Left ventricle myocardium inferior (tissue), 1 donor: ENCODE results near the gene PADI6. TPM values are rescaled to one million over a fixed set of nuclear protein-coding genes. Genes with fewer than 3 reads are reported as not detected.

ENCODE experiments used
- DNase-seq: peaks from one replicate; pipeline ENCODE4 v3.0.0-alpha.2; 2020
- H3K27ac ChIP-seq: fragments of 200-600 bp; replicated peaks from 2 replicates; pipeline ENCODE4 v1.8.0; 2021
- H3K27me3 ChIP-seq: fragments of 200-600 bp; 2 replicates; pipeline ENCODE4 v1.8.0; 2021; ENCODE audit warnings: low read depth
- H3K36me3 ChIP-seq: fragments of 200-600 bp; 2 replicates; pipeline ENCODE4 v1.8.0; 2021
- H3K4me1 ChIP-seq: fragments of 200-600 bp; 2 replicates; pipeline ENCODE4 v1.8.0; 2021
- H3K4me3 ChIP-seq: fragments of 200-600 bp; 2 replicates; pipeline ENCODE4 v1.8.0; 2021; ENCODE audit warnings: mild to moderate bottlenecking, moderate library complexity
- H3K9me3 ChIP-seq: fragments of 200-600 bp; replicated peaks from 2 replicates; pipeline ENCODE4 v1.8.0; 2021
- intact Hi-C: fragments of 100-400 bp; cut with micrococcal nuclease; formaldehyde crosslinking; loops from one replicate; pipeline ENCODE4 v1.11.0; 2022
- total RNA-seq: library from RNA; stranded (reverse); fragmentation: NEBNext Ultra II Directional; extraction: Animal tissue kit (Norgen Biotek cat#: 25700); gene quantifications from one replicate; pipeline ENCODE4 v1.2.1, GENCODE V29; 2021
- TF ChIP-seq, protein P1 (sequence below): fragments of 200-600 bp; IDR thresholded peaks from 2 replicates; pipeline ENCODE4 v1.8.0; 2021; ENCODE audit warnings: antibody characterized with exemption, mild to moderate bottlenecking, borderline replicate concordance
- donor health status: DM: no; HTN: yes; CAD: no; lungs with severe emphysema.

PADI6 gene
- total RNA-seq, 1 donor from 2014 or later = not detected

DNA sequence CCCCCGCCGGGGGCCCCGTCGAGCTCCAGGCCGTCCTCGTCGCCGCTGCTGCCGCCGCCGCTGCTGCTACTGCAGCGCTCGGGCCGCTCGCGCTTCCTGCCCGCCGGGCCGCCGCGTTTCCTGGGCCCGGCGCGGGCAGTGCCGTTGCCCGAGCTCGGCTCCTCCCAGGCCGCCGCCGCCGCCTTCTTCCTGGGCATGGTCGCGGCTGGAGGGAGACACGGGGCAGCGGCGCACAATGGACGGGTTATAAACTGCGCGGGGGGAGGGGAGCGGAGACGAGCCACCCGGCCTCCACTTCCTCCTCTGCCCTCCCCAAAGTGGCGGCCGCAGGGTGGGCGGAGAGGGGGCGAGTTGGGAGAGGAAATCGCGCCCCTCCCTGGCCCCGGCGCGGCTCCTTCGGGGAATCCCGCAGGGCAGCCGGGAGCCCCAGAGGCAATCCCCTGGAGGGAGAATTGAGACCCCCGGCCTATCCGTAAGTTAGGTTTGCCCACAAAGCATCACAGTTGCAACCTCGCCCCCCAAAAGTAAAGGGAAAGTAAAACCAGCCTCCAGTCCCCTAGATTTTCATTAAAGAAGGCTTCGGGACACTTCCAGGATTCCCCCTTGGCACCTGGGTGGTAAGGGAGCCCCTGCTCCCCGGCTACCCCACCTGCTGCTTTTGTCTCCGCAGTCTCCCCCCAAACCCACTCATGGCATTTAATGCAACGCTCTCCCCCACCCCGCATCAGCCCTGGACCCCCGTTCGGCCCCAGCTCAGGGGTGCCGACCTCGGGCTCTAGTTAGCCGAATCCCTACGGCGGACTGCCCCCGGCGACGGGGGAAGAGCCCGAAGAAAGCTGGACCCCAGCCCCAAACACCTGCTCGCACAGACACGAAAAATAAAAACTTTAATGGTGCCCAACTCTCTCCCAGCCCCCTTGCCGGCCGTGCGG, 66.6 kb downstream of the PADI6 start:
- TF ChIP-seq, protein P1, sequence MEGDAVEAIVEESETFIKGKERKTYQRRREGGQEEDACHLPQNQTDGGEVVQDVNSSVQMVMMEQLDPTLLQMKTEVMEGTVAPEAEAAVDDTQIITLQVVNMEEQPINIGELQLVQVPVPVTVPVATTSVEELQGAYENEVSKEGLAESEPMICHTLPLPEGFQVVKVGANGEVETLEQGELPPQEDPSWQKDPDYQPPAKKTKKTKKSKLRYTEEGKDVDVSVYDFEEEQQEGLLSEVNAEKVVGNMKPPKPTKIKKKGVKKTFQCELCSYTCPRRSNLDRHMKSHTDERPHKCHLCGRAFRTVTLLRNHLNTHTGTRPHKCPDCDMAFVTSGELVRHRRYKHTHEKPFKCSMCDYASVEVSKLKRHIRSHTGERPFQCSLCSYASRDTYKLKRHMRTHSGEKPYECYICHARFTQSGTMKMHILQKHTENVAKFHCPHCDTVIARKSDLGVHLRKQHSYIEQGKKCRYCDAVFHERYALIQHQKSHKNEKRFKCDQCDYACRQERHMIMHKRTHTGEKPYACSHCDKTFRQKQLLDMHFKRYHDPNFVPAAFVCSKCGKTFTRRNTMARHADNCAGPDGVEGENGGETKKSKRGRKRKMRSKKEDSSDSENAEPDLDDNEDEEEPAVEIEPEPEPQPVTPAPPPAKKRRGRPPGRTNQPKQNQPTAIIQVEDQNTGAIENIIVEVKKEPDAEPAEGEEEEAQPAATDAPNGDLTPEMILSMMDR = no peak
- intact Hi-C loops = no loop called here

DNA sequence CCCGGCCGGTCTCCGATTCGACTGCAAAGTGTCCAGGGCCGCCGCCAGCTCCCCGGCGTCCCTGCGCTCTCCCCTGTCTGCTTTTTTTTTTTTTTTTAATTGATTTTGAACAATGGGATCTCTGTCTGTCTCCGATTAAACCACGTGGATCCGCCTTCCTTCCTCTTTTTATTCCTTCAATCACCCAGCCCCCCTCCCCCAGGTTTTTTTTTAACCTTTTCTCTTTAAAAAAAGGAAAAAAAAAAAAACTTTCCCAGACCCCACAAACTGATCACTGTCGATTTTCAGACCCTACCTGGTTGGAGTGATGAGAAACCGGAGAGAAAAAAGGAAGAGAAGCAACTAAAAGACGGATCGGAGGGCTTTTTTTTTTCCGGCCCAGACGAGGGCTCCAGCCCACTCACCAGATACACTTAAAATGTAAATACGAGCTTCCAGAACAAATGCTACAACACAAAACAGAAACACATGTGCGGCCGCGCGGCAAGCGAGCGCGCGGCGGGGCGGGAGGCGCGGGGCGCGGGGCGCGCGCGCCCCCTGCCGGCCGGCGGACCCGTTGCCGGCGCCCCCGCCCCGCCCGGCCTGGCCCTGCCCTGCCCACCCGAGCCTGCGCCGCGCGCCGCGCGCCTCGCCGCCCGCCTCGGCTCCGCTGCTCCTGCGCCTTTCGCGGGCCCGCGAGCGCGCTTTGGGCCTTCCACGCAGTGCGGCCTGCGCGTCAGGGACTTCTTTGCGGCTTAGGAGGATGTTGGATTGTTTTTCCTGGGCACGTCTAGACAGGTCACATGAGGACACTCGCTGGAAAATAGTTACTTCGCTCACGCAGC, 67.5 kb downstream of the PADI6 start, which contains the start of gene RCC2:
Gene RCC2 (minus strand): TSS at position 428 of the 824 bp plus-strand sequence. CDS start 1,163 bp downstream, outside the sequence.
- Histone ChIP-seq H3K27me3 (no peaks in the 10 kb centered on the region), H3K9me3 (no peaks in the 10 kb centered on the region), H3K36me3 (peaks cover 7% of the 10 kb centered on the region), H3K4me1 (peaks cover 39% of the 10 kb centered on the region), H3K27ac (peak within 1 kb of the TSS; percentile 90), H3K4me3 (peak within 1 kb of the TSS; percentile 73)
- DNase-seq = peak; percentile 72
- intact Hi-C loops = no loop called here
- TF ChIP-seq, protein P1 = no peak

More for the DNA sequence above, 66.6 kb downstream of the PADI6 start:
- Histone ChIP-seq H3K27me3 (no peaks in the 10 kb centered on the region), H3K4me1 (peaks cover 39% of the 10 kb centered on the region), H3K36me3 (peaks cover 7% of the 10 kb centered on the region), H3K4me3 (peak overlapping the region; percentile 73), H3K9me3 (no peaks in the 10 kb centered on the region), H3K27ac (peak overlapping the region; percentile 90)
- peak; percentile 72 for DNase-seq

DNA sequence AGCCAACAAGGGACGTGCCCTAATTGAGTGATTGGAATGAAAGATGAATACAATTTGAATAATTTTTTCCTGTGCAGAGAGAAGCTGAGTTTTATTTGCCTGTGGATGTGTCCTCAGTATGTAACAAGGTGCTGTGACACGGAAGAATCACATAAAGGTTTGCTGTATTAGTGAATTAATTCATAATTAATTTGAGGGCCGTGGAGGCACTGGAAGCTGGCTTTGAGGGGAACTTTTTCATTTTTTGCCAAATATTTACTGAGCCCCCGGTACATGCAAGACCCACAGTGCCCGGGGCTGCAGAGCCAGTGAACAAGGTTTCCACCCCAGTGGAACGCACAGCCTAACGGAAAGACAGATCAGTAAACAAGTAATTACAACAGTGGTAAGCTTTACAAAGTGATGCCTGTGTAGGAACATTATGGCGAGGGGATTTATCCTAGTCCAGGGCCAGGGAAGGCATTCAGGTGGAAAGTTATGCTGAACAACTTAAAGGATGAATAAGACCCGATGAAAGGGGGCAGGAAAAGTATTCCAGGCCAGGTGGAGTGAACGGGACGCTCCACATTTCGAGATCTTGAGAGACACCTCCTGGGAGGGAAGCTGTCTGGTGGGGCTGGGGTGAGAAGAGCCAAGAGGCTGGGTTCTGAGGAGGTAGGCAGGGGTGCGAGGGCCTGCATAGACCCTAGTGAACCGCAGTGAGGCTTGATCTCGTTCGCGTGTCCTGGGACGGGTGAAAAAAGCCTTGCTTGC, 68.3 kb downstream of the PADI6 start:
- TF ChIP-seq, protein P1 = no peak
- peaks cover under 1% of the 10 kb centered on the region for H3K36me3 ChIP-seq
- no peaks in the 10 kb centered on the region for H3K9me3 ChIP-seq
- peak overlapping the region; percentile 73 for H3K4me3 ChIP-seq
- peaks cover 39% of the 10 kb centered on the region for H3K4me1 ChIP-seq
- H3K27ac ChIP-seq = peak overlapping the region; percentile 90
- no peaks in the 10 kb centered on the region for H3K27me3 ChIP-seq
- intact Hi-C loops = no loop called here
- no peak for DNase-seq

DNA sequence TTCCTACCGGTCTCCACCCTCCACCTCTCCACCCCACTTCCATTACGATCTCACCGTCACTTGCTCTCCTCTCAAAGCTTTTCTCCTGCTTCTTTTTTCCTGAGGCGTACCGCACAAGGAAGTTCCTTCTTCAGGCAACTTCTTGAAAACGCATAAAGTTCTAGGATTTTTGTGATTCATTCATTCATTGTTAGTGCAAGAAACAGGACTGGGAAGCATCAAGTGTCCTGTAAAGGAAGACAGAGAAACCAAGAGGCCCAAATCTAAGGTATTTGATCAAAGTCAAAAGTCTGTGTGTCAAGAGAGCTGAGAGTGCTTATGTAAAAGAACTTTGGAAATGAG, 68.8 kb downstream of the PADI6 start:
- no peak overlapping the region for H3K27ac ChIP-seq
- H3K9me3 ChIP-seq = no peaks in the 10 kb centered on the region
- H3K27me3 ChIP-seq = no peaks in the 10 kb centered on the region
- H3K4me1 ChIP-seq = peaks cover 39% of the 10 kb centered on the region
- TF ChIP-seq, protein P1 = no peak
- no peaks in the 10 kb centered on the region for H3K36me3 ChIP-seq
- no peak for DNase-seq
- no peak overlapping the region for H3K4me3 ChIP-seq
- intact Hi-C loops = no loop called here
